Left renal cortex interstitium (tissue), 4 donors: ENCODE results near the gene ASTL. TPM values are rescaled to one million over a fixed set of nuclear protein-coding genes. Genes with fewer than 3 reads are reported as not detected.
"Not testable (repeated sequence)": the region's sequence is repeated elsewhere in the genome, so short reads cannot be mapped to it uniquely, and the experiment has no call there.

Source experiments
- DNase-seq, 4 donors: peaks; one replicate each; pipeline ENCODE4 v3.0.0-alpha.2; 2013; ENCODE audit warnings: low read depth in 4 of 4, low spot score in 2 of 4, missing footprints in 1 of 4
- polyA plus RNA-seq, 4 donors: library from polyadenylated mRNA; unstranded; fragments of 120-200 nt; gene quantifications; one replicate each; pipeline ENCODE4 v1.2.1, GENCODE V29; 2013; ENCODE audit not compliant: insufficient read length in 4 of 4

The ASTL gene
- polyA plus RNA-seq, 4 donors, result 0.13 to 0.27 (median 0.18) TPM

GRCh38 chr2:96088340-96089335 is 49.7 kb downstream of the ASTL start:
- no peak for DNase-seq

GRCh38 chr2:96087130-96087529 is 51.2 kb downstream of the ASTL start:
- DNase-seq, result no peak

GRCh38 chr2:96085541-96086355 is 52.6 kb downstream of the ASTL start:
- no peak for DNase-seq

- not testable (repeated sequence) for DNase-seq
Observed at GRCh38 chr2:96084858-96085518, 53.3 kb downstream of the ASTL start.

- no peak for DNase-seq
Observed at GRCh38 chr2:96083989-96084857, 54.1 kb downstream of the ASTL start.

- DNase-seq, result no peak
Observed at GRCh38 chr2:96083064-96083939, 55.0 kb downstream of the ASTL start.

- no peak for DNase-seq
Observed at GRCh38 chr2:96082211-96083063, 55.9 kb downstream of the ASTL start.

- DNase-seq, result no peak
Observed at GRCh38 chr2:96081042-96081441, 57.3 kb downstream of the ASTL start.

GRCh38 chr2:96075199-96075771 is 63.0 kb downstream of the ASTL start:
- DNase-seq, result no peak

GRCh38 chr2:96074156-96074555 is 64.1 kb downstream of the ASTL start:
- DNase-seq, result no peak

- no peak for DNase-seq
Observed at GRCh38 chr2:96073170-96073775, 65.0 kb downstream of the ASTL start.

Other genes starting within 250 kb of the ASTL start
- gene ANKRD36C, start 146.7 kb downstream of the ASTL start, polyA plus RNA-seq, result 10 to 100 TPM in 3 of 4 donors, 1 to 10 TPM in 1; 7.6 to 39.6 (median 18.7) TPM
- gene GPAT2, start 103.6 kb downstream of the ASTL start, polyA plus RNA-seq, result 1 to 10 TPM; 2.9 to 5.0 (median 3.5) TPM
- gene ADRA2B, start 21.9 kb downstream of the ASTL start, polyA plus RNA-seq, result 1 to 10 TPM; 3.0 to 5.1 (median 4.0) TPM
- gene DUSP2, start 6.9 kb upstream of the ASTL start, polyA plus RNA-seq, result 1 to 10 TPM; 4.0 to 6.2 (median 4.7) TPM
- 100 to 1,000 TPM; 122 to 146 (median 138) TPM for gene STARD7, start 70.3 kb upstream of the ASTL start, polyA plus RNA-seq
- gene TMEM127, start 127.5 kb upstream of the ASTL start, polyA plus RNA-seq, result 10 to 100 TPM; 41.9 to 46.2 (median 45.2) TPM
- gene CIAO1, start 127.7 kb upstream of the ASTL start, polyA plus RNA-seq, result 10 to 100 TPM; 61.5 to 82.0 (median 72.3) TPM
- 100 to 1,000 TPM; 177 to 201 (median 189) TPM for gene SNRNP200, start 167.0 kb upstream of the ASTL start, polyA plus RNA-seq
- gene ITPRIPL1, start 186.8 kb upstream of the ASTL start, polyA plus RNA-seq, result 1 to 10 TPM; 3.9 to 5.7 (median 4.8) TPM
- 10 to 100 TPM; 16.1 to 21.5 (median 17.7) TPM for gene NCAPH, start 197.3 kb upstream of the ASTL start, polyA plus RNA-seq